HG03342 (cell line): Measurements from ENCODE around the gene CCDC88C.
A peak's percentile ranks its signal among the peaks of the same experiment; 100 is the strongest.
"Not testable (repeated sequence)": the region's sequence is repeated elsewhere in the genome, so short reads cannot be mapped to it uniquely, and the experiment has no call there.

Experiments used
- ATAC-seq: cut with Tn5 transposase; IDR thresholded peaks from one replicate; pipeline ENCODE4 v1.9.1; 2021; ENCODE audit warnings: mild to moderate bottlenecking, moderate library complexity; ENCODE audit not compliant: unreplicated experiment

Gene CCDC88C

GRCh38 chr14:91255026-91255695 is 162.5 kb downstream of the CCDC88C start:
- ATAC-seq: no peak

- no peak for ATAC-seq
Observed at GRCh38 chr14:91254461-91254860, 163.2 kb downstream of the CCDC88C start.

GRCh38 chr14:91253795-91254323 is 163.8 kb downstream of the CCDC88C start:
- no peak for ATAC-seq

- no peak for ATAC-seq
Observed at GRCh38 chr14:91252871-91253794, 164.5 kb downstream of the CCDC88C start.

- no peak for ATAC-seq
Observed at GRCh38 chr14:91250912-91251311, 166.7 kb downstream of the CCDC88C start.

GRCh38 chr14:91249841-91250616 is 167.6 kb downstream of the CCDC88C start:
- ATAC-seq: peak; percentile 85

- ATAC-seq: no peak
Observed at GRCh38 chr14:91246051-91246852, 171.4 kb downstream of the CCDC88C start.

- ATAC-seq: not testable (repeated sequence)
Observed at GRCh38 chr14:91245616-91246015, 172.0 kb downstream of the CCDC88C start.

GRCh38 chr14:91245029-91245428 is 172.6 kb downstream of the CCDC88C start:
- no peak for ATAC-seq

- ATAC-seq: no peak
Observed at GRCh38 chr14:91244501-91244901, 173.1 kb downstream of the CCDC88C start, which contains the start of gene GPR68. Gene GPR68, minus strand, starts transcription at chr14:91244704. Its CDS starts 9,654 bp downstream, at chr14:91235050.

- no peak for ATAC-seq
Observed at GRCh38 chr14:91243074-91243471, 174.5 kb downstream of the CCDC88C start.

- ATAC-seq: no peak
Observed at GRCh38 chr14:91242635-91243034, 175.0 kb downstream of the CCDC88C start.

GRCh38 chr14:91241863-91242262 is 175.8 kb downstream of the CCDC88C start:
- no peak for ATAC-seq

GRCh38 chr14:91238661-91239060 is 179.0 kb downstream of the CCDC88C start:
- ATAC-seq: no peak

- ATAC-seq: no peak
Observed at GRCh38 chr14:91238085-91238484, 179.5 kb downstream of the CCDC88C start.

- ATAC-seq: no peak
Observed at GRCh38 chr14:91237219-91237618, 180.4 kb downstream of the CCDC88C start.

GRCh38 chr14:91235841-91236240 is 181.8 kb downstream of the CCDC88C start:
- ATAC-seq: no peak

GRCh38 chr14:91234791-91235114 is 182.9 kb downstream of the CCDC88C start:
- ATAC-seq: no peak

- no peak for ATAC-seq
Observed at GRCh38 chr14:91233936-91234790, 183.5 kb downstream of the CCDC88C start.
